PFSK-1 (cell line): Measurements from ENCODE around the gene ASCL4.

ENCODE experiments used
- POLR2AphosphoS5 ChIP-seq: IDR thresholded peaks from 2 replicates; pipeline ENCODE4 v1.6.1; 2012; ENCODE audit warnings: low read depth, mild to moderate bottlenecking, control low read depth, low read length, moderate library complexity
- TAF1 ChIP-seq: IDR thresholded peaks from 2 replicates; pipeline ENCODE4 v1.6.1; 2012; ENCODE audit warnings: low read length, control low read depth, borderline replicate concordance; ENCODE audit not compliant: insufficient read depth

DNA sequence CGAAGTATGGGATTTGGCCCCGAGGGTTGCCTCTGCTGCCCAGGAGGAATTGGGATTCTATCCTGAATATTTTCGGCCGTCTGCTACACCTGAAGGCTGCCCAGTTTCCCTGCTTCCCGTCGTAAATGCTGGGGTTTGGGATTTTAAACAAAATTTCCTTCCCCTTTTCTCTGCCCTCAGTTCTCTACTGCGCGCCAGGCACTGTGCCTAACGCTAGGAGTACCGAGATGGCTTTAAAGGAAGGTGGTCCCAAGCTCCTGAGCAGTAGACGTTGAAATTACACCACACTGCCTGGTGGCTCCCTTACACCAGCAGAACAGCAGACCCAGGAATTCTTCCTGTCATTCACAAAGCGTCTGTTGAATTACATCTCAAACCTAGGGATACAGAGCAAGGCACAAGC lies 13.0 kb upstream of the ASCL4 start:
- TF ChIP-seq TAF1 (no peak), POLR2AphosphoS5 (no peak)
